GM20431 (cell line): ENCODE results near the gene EVX2.

Source experiments
- in situ Hi-C: fragments of 300-500 bp; cut with MseI, MboI; formaldehyde crosslinking; loops from one replicate; pipeline ENCODE4 v1.15.0; 2020; ENCODE audit warnings: low sequenced_read_pairs; ENCODE audit not compliant: unreplicated experiment

The EVX2 gene

GRCh38 chr2:176099159-176099727 lies 15.5 kb upstream of the EVX2 start:
- in situ Hi-C loops = loop anchor here (25.0 kb wide), 2 partner anchors 412 to 687 kb away; no protein-coding TSS in a partner anchor

- in situ Hi-C loops = loop anchor here (25.0 kb wide), 2 partner anchors 411 to 686 kb away; no protein-coding TSS in a partner anchor
These were observed 14.8 kb upstream of the EVX2 start for GRCh38 chr2:176098366-176099158.

- in situ Hi-C loops = loop anchor here (25.0 kb wide), 2 partner anchors 411 to 686 kb away; no protein-coding TSS in a partner anchor
These were observed 14.1 kb upstream of the EVX2 start for GRCh38 chr2:176097820-176098365.

DNA sequence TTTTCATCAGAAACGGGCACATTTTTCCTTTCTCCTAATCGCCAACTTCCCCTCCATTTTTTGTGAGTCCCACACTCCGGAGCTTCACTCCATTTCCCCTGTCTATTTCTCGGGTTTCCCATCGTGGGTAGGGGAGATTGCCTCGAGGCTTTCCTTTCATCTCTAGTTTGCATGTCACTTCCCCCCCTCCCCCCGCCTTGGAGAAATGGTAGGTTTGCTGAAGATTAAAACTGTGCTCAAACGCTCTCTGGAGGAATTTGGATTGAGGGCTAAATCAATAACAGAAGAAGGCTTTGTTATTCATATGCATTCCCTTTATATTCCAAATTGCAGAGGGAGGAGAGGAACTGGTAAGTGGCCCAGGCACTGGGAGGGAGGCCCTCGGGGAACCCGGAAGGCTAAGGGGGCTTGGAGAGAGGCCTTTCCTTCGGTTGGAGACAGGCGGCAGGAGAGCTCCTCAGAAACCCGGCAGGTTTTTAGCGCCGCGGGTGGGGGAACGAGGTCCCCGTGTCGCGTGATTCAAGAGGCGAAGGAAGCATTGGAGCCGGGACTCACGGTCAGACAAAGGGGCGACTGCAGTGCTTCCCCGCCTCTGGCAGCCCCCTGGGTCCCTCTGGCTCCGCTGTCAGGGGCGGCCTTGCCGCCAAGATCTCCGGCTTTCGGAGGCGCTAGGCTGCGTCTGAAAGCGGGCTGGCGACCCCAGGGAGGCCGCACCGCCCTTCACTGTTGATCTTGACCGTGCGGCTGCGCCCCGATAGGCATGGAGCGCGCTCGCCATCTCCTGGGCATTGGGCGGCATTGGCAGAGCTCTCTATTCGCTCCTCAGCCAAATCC lies 13.4 kb upstream of the EVX2 start:
- in situ Hi-C loops = loop anchor here (25.0 kb wide), 2 partner anchors 410 to 685 kb away; no protein-coding TSS in a partner anchor

DNA sequence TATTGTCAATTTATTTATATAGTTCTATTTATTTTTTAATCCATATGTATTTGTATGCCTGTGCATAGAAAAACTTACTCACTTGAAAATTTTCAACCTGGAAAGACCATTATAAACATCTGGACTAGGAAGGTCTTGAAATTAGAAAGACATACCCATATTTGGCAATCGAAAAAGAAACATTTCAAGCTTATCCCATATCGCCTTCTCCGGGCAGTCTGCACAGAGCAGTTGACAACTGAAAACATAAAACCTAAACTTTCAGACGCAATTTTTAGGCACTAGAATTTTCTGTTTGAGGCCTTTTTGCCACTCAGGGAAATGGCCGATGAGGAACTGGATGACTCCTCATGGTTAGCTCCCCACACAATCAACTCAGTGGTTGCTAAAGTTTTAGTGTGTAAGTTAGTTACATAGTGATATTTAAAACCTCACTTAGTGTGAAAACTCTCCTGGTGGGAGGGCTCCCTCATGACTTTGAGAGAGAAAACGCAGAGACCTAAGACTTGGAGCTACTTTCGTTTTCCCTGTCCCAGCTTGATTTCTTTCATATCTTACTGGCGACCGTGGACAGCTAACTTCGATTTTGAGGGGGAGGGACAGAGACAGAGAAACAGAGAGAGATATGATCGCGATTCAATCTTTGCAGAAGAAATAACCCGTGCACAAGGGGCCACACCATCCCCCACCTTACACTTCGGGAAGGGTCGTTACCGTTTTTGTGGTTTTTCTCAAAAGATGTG lies 12.7 kb upstream of the EVX2 start:
- in situ Hi-C loops = loop anchor here (25.0 kb wide), 2 partner anchors 409 to 684 kb away; no protein-coding TSS in a partner anchor

DNA sequence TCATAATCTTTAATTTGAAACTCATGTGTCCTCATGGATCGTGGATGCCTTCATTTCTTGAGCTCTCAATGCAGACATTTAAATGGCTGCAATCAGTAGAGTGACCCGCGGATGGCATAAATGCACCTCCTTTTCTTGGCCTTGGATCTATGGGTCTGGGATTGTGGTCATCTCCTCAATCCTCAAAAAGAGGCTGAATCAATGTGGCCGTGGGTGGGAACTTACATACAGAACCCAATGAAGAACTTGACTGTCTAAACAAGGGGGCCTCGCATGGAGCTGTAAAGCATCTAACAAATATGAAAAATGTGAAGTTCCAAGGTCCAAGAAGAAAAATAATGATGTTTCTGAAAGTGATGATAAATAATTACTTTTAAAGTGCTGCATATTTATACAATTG lies 11.7 kb upstream of the EVX2 start:
- in situ Hi-C loops = loop anchor here (25.0 kb wide), 2 partner anchors 408 to 683 kb away; no protein-coding TSS in a partner anchor

DNA sequence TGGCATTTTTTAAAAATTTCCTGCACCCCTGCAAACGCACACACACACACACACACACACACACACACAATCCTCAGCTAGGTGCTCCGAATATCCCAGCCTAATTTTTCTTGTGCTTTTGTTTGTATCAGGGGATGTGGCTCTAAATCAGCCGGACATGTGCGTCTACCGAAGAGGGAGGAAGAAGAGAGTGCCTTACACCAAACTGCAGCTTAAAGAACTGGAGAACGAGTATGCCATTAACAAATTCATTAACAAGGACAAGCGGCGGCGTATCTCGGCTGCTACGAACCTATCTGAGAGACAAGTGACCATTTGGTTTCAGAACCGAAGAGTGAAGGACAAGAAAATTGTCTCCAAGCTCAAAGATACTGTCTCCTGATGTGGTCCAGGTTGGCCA lies 10.6 kb upstream of the EVX2 start:
- in situ Hi-C loops = loop anchor here (25.0 kb wide), 2 partner anchors 407 to 682 kb away; no protein-coding TSS in a partner anchor

DNA sequence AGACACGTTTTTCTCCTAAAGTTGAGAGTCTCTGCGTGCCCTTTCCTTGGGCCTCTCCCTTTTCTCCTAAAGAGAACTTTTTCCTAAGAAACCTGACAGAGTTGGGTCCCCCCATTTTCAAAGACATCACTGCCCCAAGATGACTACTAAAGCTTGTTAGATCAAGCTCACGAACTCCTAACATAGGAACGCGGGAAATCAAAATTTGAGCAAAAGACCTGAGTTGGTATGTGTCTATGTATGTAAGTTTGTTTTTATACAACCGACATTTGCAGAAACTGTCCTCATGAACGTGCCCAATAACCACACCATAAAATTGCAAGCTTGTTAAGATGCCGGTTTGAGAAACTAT lies 10.1 kb upstream of the EVX2 start:
- in situ Hi-C loops = loop anchor here (25.0 kb wide), 2 partner anchors 407 to 682 kb away; no protein-coding TSS in a partner anchor

DNA sequence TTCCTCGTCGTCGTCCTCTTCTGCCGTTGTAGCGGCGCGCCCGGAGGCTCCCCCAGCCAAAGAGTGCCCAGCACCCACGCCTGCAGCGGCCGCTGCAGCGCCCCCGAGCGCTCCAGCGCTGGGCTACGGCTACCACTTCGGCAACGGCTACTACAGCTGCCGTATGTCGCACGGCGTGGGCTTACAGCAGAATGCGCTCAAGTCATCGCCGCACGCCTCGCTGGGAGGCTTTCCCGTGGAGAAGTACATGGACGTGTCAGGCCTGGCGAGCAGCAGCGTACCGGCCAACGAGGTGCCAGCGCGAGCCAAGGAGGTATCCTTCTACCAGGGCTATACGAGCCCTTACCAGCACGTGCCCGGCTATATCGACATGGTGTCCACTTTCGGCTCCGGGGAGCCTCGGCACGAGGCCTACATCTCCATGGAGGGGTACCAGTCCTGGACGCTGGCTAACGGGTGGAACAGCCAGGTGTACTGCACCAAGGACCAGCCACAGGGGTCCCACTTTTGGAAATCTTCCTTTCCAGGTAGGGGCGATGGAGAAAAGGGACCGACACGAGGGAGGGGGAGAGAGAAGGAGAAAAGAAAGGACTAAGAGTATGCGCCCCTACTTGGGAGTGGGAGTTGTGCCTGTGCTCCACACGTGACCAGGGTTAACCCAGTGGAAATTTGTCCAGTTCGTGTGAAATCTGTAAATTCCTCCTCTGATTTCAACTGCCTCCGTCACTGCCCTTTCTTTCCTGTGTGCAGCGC lies 9.6 kb upstream of the EVX2 start:
- in situ Hi-C loops = loop anchor here (25.0 kb wide), 2 partner anchors 406 to 681 kb away; no protein-coding TSS in a partner anchor

GRCh38 chr2:176092270-176093144 lies 8.7 kb upstream of the EVX2 start, which contains the start of gene HOXD13:
Gene HOXD13 (plus strand): TSS chr2:176092721. CDS start chr2:176092891, 170 bp downstream.
- in situ Hi-C loops = loop anchor here (25.0 kb wide), 2 partner anchors 405 to 680 kb away; no protein-coding TSS in a partner anchor

DNA sequence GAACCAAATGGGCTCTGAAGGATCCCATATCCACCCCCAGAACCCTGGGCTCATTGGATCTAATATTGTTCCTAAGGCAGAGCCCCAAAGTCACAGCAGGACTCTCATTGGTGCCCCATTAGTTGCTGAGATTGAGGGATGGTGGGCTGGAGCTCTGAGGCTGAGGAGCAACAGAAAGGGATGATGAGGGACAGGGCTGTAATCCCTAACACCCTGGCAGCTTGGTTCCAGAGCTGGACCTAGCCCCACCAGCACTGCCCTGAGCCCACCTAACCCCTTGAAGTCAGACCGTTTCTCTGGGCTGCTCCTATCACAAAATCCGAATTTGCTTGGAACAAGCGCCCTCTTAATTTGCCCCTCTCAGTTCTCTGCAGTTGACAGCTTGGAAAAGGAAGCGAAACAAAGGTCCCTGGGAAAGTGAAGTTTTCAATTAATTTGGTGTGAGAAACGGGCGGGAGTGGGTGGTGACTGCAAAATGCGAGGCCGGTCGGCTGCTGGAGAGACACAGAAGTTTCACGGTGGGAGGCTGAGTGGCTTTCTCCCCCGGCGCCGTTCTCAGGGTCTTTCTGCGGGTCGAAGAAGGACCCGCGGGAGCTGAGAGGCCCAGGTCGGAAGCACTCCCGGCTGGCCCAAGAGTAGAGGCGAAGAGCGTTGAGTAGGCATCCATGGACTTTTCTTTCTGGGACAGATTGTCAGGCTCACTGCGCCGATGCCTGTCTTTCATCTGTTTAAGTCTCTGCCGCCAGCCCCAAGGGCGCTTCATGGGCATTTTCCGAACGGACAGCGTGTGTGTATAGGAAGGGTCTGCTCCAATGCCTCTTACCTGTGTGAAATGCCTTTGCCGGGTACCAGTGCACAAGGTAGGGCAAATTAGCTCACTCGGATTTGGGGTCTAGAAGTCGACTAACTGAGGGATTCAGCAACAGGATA lies 7.8 kb upstream of the EVX2 start:
- in situ Hi-C loops = loop anchor here (25.0 kb wide), 2 partner anchors 404 to 679 kb away; no protein-coding TSS in a partner anchor

DNA sequence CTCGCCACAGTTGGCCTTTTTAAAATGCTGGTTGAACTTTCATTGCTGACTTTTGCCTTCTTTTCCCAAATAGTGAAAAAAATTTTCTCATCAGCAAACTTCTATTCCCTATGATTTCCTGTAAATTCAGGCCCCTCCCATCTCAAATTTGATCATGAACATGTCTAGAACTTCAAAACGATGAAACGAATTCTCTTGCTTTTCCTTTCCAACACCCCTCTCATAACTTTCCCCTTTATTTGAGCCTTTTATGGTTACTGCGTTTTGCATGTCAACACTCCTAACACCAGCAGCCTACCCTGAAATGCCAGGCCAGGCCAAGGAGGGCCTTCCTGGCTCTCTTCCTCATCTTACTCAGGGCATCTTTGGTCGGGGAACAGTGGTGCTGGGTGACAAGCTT lies 7.1 kb upstream of the EVX2 start:
- in situ Hi-C loops = loop anchor here (25.0 kb wide), 2 partner anchors 404 to 679 kb away; no protein-coding TSS in a partner anchor

- in situ Hi-C loops = loop anchor here (25.0 kb wide), 2 partner anchors 403 to 678 kb away; no protein-coding TSS in a partner anchor
These were observed 6.2 kb upstream of the EVX2 start for GRCh38 chr2:176089843-176090395.

DNA sequence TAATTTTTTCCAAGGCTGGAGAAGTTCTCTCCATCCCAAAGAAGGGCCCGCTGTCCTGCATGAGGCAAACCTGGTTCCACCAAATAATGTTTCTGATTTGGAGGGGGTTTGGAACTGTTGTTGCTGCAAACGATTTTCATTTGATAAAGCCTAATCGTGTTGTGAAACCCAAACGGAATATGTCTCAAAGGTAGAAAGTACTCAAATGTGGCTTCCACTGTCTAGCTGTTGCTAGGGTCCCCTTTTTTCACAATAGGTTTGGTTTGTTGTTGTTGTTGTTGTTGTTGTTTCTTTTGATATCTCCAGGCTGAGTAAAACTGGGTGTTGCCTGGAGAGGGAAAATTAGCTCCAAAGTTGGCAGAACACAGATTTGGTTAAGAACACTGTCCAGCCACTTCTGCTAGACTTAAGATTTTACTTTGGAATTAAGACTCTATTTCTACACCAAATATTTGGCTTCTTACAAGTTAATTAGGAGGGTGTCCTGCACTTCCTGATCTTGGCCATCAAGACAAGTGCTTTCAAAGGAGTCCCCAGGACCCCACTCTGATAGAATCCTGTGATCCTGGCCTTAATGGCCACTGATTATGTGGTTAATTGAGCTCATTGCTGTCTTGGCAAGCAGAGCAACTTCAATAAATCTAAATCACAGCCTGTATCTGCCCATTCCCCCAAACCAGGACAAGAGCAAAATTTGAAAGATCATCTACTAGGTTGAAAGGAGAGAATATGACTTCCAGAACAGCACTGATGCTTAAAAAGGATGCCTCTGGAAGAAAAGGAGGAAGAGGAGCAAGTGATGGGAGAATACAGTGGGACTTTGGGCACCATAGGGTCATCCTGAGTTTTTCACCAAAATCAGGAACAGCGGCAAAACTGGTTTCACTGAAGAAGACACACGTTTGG lies 5.4 kb upstream of the EVX2 start:
- in situ Hi-C loops = loop anchor here (25.0 kb wide), 2 partner anchors 402 to 677 kb away; no protein-coding TSS in a partner anchor
